ENCODE results near the gene ACY1.

The ACY1 gene

DNA sequence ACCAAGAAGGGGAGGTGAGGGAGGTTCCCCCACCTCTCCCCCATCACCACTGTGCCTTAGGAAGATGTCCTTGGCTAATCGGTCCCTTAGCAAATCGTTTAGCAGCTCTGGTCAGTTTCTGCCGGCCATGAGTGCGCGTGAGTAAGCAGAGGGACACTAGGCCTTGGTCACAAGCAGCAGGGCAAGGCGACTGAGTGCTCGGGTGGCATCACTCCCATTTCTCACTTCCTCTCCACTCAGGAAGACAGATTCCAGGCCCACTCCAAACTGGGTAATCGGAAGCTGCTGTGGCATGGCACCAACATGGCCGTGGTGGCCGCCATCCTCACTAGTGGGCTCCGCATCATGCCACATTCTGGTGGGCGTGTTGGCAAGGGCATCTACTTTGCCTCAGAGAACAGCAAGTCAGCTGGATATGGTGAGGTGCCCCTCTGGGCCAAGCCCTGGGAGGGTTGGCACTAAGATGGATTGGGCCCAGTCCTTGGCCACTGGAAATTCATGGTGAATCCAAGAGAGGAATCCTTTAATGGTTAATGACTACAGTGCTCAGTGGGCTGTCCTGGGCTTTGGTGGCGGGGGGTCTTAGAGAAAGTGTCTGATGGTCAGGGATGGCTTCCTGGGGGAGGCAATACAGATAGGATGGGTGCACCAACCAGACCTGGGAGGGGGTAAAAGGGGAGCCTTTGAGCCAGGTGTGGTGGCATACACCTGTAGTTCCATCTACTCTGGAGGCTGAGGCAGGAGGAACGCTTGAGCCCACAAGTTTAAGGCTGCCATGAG is 37.2 kb upstream of the ACY1 start:
- DNase-seq (ENCODE audit: low read depth, low spot score): no peak

DNA sequence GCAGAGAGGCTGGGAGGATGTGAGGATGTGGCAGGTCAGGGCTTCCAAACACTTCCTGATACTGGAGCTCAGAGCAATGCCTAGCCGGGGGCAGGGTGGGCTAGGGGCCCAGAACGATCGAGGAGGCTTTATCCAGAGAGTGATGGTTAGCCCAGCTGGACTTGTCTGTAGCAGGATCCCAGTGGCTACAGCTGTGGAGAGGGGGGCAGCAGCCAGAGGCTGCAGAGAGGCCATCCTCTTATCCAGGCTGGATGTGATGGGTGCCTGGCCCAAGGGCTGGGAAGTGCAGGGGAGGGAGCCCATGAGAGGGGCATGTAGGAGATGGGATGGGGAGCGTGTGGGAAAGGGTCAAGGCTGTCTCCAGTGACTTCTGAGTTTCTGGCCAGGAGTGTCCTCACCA is 36.5 kb upstream of the ACY1 start:
- DNase-seq (ENCODE audit: low read depth, low spot score): no peak

DNA sequence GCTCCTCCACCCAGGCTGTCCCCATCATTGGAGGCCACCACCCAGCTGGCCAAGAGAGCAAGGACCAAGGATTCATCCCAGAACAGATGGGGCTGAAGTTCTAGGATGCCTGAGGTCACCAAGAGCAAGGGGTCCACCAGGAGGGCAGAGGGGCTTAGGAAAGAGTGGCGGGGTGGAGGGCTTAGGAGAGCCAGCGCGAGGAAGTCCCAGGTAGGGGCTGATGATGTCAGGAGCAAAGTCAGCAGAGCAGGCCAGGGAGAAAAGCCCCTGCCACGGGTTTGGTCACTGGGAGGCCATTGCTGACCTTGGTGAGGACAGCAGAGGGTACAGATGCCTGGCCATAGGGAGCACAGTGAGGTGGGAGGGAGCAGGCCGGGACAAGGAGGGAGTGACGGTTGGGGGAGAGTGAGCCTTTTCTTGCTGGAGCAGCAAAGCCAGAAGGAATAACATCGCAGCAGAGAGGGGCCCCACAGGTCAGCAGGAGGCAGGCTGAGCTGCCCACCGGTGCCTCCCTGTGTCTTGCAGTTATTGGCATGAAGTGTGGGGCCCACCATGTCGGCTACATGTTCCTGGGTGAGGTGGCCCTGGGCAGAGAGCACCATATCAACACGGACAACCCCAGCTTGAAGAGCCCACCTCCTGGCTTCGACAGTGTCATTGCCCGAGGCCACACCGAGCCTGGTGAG is 36.0 kb upstream of the ACY1 start:
- DNase-seq (ENCODE audit: low read depth, low spot score): no peak

DNA sequence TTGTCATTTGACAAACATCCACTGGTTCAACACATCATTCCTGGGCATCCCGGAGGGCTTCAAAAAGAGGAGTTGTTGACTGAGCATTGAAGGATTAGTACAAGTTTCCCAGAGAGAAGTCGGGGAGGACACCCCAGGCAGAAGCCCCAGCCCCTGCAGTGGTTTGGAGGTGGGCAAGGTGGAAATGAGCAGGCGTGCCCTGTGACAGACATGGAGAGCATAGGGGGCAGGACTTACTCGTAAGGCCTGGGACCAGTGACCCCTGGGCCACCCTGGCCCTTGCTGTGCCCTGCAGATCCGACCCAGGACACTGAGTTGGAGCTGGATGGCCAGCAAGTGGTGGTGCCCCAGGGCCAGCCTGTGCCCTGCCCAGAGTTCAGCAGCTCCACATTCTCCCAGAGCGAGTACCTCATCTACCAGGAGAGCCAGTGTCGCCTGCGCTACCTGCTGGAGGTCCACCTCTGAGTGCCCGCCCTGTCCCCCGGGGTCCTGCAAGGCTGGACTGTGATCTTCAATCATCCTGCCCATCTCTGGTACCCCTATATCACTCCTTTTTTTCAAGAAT is 35.2 kb upstream of the ACY1 start:
- no peak for DNase-seq (ENCODE audit: low read depth, low spot score)

DNA sequence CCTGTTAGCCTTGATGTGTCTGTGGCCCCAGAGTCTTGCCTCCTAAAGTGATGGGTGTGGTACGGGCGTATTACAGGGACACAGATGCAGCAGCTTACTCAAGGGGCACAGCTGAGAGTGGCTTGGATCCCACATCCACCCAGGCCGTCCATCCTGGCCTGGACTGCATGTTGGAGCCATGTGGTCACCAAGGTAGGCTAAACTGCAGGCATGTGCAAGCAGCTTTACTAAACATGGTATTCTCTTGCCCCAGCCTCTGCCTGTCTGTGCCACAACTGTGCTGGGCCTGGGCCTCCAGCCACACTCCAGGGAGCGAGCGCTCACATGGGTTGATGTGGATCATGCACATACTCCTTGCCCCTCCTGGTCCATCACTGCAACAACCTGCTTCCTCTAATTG is 34.2 kb upstream of the ACY1 start:
- no peak for DNase-seq (ENCODE audit: low read depth, low spot score)

DNA sequence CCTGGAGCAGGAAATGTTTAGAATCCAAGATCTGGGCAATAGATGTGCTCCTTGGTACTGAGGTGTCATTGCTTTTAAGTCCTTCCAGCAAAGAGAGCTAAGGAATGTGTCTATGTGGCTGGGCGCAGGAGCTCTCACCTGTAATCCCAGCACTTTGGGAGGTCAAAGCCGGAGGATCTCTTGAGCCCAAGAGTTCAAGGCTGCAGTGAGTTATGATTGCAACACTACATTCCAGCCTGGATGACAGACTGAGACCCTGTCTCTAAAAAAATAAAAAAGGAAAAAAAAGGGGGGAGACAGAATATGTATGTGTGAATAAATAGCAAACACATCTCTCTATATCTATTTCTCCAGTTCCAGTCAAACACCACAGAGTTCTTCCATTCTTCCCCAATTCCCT is 32.4 kb upstream of the ACY1 start:
- no peak for DNase-seq (ENCODE audit: low read depth, low spot score)

DNA sequence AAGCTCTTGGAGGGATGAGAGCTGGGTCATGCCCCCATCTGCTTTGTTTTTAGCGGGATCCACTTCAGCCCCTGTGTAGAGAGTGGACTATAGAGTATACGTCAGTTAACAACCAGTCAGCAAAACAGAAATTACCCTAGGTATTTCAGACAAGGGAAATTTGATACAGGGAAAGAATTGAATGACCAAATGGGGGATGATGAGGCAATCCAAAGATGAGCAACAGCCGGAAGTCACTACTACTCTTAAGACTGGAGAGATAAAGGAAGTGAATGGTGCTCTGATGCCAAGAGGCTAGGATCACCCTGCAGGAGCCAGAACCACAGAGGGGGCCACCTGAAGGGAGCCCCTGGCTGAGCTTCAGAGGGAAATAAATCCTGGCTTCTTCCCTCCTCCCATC is 29.9 kb upstream of the ACY1 start:
- no peak for DNase-seq (ENCODE audit: low read depth, low spot score)

DNA sequence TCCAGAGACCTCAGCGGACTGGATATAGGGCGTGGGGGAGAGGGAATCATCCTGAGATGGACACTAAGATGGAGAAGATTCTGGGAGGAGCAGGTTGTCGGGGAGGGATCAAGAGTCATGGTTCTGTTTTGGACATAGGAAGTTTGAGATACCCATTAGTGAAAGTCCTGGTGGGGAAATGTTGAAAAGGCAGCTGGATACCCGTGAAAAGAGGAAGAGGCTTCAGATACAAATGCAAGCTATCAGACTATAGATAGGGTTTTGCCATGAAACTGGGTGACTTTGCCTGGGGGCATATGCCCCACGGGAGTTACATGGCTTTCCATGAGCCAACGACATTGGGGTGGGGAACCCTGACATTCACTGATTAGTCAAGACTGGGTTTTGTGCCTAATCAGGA is 29.2 kb upstream of the ACY1 start:
- no peak for DNase-seq (ENCODE audit: low read depth, low spot score)

DNA sequence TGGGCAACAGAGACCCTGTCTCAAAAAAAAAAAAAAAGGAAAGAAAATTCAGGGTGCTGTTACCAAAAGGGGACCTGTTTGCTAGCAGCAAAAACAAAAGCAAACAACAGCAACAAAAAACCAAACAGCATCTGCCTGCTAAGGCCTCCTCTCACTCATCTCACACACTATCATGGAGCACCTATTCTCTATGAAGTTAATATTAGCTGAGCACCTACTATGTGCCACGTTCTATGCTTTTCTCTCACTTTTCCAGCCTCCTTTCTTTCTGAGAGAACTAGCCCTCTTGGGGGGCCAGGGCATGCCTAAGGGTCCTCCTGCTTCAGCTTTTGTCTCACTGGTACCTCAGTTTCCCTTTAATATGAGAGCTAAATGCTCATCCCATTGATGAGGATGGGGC is 28.6 kb upstream of the ACY1 start:
- no peak for DNase-seq (ENCODE audit: low read depth, low spot score)

DNA sequence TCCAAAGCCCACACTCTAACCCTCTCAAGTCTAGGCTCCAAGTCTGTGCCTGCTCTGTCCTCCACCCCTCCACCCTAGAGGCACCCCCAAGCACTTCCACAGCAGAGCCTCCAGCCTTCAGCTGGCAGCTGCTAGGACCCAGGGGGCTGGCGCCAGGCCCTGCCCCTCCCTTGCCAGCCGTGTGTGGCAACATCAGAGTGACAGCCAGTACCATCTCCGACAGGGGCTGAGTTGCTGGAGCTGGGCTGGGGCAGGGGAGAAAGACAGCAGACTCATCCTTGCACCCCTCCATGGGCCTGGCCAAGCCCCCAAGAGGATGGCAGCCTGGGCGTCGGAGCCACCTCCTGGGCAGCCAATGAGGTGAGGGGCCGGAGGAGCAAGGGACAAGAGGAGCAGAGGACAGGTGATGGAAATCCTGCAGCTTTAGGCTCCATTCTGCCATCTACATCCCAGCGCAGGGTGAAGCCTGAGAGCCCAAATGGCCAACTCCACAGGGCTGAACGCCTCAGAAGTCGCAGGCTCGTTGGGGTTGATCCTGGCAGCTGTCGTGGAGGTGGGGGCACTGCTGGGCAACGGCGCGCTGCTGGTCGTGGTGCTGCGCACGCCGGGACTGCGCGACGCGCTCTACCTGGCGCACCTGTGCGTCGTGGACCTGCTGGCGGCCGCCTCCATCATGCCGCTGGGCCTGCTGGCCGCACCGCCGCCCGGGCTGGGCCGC is 28.0 kb upstream of the ACY1 start, which contains the start of gene GPR62:
Gene GPR62 (plus strand): TSS at position 207 of the 718 bp plus-strand sequence. CDS start 272 bp downstream, at position 479.
- DNase-seq (ENCODE audit: low read depth, low spot score): no peak

DNA sequence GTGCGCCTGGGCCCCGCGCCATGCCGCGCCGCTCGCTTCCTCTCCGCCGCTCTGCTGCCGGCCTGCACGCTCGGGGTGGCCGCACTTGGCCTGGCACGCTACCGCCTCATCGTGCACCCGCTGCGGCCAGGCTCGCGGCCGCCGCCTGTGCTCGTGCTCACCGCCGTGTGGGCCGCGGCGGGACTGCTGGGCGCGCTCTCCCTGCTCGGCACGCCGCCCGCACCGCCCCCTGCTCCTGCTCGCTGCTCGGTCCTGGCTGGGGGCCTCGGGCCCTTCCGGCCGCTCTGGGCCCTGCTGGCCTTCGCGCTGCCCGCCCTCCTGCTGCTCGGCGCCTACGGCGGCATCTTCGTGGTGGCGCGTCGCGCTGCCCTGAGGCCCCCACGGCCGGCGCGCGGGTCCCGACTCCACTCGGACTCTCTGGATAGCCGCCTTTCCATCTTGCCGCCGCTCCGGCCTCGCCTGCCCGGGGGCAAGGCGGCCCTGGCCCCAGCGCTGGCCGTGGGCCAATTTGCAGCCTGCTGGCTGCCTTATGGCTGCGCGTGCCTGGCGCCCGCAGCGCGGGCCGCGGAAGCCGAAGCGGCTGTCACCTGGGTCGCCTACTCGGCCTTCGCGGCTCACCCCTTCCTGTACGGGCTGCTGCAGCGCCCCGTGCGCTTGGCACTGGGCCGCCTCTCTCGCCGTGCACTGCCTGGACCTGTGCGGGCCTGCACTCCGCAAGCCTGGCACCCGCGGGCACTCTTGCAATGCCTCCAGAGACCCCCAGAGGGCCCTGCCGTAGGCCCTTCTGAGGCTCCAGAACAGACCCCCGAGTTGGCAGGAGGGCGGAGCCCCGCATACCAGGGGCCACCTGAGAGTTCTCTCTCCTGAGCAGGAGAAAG is 27.2 kb upstream of the ACY1 start:
- DNase-seq (ENCODE audit: low read depth, low spot score): no peak

DNA sequence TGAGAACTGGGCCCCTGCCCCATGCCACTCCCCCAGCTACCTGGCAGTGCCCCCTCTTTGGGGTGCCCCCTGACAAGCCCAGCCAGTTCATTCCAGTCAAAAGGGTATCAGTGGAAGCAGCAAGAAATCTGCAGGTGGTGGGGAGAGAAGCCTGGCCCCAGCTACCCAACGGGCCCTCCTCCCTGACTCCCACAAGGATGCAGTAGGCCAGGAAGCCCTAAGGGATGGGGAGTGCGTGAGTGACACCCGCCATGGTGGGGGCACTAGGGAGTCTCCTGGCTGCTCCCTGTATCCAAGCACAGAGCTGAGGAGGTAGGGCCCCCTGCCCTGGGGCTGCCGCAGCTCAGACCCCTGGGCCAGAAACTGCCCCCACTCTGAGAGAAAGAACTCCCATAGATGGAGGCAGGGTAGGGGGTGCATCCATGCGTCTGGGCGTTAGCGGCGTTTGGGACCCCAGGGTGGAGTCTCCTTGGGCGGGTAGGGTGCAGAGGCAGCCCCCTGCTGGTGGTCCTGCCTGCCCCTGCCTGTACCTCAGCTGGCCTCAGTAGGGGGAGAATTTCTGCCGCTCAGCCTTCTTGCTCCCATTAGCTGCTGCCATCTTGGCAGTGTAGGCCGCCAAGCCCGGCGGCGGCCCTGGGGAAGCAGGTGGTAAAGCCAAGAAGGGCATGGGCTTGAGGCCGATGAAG is 25.7 kb upstream of the ACY1 start:
- no peak for DNase-seq (ENCODE audit: low read depth, low spot score)

DNA sequence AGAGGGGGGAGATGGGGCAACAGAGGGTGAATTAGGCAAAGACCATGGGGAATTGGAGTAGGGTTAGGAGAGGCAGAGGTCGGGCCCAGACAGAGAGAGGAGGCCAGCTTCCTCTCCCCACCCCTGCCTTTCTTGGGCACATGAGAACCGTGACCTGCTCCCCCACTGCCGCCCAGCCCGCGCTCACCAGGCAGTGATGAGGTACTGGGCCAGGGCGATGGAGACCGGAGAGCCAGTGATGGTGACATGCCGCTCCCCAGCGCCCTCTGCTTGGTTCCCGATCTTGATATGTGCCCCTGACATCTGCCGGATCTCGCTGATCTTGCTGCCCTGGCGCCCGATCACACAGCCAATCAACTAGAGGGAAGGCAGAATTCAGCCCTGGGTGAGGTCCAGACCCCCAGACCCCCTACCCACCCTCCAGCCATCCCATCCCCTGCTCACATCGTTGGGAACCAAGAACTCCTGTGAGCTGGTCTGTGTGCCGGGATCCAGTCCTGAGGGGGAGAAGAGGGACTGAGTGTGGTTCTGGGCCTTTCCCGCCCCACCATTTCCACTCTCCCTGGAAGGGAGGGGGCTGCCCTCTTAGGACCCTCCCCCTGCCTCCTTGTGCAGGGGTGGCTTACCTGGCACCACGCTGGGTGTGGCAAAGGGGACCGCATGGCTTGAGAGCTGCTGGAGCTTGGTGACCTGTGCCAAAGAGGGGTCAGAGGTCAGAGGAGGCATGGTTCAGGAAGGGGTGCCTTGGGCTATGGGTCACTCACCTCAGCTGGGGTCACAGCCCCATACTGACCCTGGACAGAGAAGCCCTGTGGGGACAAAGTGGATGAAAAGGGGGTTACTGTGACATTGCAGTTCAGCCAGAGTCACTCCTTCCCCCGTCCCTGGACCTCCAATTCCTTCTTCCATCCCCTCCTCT is 24.5 kb upstream of the ACY1 start:
- DNase-seq (ENCODE audit: low read depth, low spot score): no peak

DNA sequence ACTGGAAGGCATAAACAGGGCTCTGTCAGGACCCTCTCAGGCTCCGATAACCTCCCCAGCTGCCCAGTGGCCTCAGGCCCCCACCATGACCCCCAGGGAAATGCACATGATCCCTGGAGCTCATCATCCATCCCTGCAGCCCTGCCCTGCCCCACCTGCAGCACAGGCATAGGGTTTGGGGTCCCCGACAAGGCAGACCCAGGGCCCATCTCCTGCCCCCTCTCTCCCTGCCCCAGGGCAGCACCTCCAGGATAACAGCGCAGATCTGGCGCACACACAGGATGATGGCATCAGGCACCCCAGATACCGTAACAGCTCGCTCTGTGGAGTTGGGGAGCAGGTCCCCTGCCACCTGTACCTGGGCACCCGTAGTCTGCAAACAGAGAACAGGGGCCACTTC is 23.7 kb upstream of the ACY1 start:
- DNase-seq (ENCODE audit: low read depth, low spot score): no peak

DNA sequence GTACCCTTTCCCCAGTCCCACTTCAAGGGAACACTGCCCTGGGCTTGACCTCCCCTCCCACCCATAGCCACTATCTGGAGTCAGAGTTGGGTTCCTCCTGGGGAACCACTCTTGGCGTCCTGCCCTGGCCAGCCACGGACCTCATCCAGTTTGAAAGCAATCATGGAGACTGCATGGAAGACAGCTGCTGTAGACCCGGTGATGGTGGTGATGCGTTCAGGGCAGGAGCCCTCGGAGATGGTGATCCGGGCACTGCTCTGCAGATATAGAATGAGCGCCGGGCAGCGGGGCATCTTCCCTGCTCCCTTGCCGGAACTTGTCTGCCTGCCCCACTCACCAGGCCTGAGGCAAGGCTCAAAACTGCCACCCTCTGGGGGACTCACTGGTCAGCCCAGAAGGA is 22.9 kb upstream of the ACY1 start:
- DNase-seq (ENCODE audit: low read depth, low spot score): no peak

DNA sequence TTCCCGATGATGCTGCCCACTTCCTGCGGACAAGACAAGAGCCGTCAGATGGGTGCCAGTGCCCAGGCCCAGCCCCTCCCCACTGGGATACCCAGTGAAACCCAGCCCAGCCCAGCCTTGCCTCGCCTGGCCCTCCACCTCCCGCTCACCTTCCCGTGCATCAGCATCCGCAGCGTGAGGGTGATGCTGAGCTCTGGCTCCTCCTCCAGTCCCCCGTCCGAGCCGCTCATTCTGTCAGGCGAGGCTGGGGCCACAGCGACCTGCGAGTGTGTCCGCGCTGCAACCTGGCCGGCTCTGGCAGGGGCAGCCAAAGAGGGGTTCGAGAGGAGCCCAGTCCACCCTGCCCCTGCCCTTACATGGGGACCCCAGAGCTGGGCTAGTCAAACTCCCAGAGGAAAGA is 22.3 kb upstream of the ACY1 start:
- no peak for DNase-seq (ENCODE audit: low read depth, low spot score)

DNA sequence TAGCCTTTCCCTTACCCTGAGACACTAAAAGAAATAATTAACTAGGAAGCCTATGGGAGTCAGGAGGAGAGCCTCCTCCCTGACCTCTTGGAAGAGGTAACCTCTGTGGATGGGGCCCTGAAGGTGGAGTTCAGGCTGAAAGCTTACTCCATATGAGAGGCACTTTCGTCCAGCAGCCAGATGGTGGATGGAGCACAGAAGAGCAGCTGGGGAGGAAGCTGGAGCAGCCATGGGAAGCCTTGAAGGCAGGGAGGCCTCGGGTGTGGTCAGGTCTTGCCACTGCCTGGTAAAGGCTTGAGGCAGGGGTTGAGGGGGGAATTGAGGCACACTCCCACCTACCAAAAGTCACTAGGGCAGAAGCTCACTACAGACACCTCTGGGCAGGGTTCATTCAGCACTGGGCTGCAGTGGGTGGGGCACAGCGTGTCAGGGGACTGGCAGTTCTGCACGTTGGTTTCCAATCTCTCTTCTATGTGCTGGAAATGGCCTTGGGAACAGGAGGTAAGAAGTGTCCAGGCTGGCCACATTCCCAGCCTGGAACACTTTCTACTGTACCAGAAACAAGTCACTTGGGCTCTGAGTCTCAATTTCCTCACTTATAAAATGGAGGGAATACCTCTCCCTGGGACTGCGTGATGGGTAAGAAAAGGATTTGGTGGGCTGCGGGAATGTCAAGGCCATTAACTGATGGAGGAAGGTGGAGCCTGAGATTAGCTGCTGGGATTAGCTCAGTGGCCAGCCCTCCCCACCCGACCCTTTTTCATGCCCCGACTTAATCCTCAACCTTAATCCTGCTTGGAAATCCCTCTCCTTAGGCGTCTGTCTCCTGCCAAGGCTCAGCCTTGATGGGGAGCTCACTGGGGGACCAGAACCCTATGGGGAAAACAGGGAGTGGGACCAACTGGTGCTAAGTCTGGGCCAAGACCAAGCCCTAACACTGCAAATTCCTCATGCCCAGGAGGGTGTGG is 21.4 kb upstream of the ACY1 start:
- no peak for DNase-seq (ENCODE audit: low read depth, low spot score)

DNA sequence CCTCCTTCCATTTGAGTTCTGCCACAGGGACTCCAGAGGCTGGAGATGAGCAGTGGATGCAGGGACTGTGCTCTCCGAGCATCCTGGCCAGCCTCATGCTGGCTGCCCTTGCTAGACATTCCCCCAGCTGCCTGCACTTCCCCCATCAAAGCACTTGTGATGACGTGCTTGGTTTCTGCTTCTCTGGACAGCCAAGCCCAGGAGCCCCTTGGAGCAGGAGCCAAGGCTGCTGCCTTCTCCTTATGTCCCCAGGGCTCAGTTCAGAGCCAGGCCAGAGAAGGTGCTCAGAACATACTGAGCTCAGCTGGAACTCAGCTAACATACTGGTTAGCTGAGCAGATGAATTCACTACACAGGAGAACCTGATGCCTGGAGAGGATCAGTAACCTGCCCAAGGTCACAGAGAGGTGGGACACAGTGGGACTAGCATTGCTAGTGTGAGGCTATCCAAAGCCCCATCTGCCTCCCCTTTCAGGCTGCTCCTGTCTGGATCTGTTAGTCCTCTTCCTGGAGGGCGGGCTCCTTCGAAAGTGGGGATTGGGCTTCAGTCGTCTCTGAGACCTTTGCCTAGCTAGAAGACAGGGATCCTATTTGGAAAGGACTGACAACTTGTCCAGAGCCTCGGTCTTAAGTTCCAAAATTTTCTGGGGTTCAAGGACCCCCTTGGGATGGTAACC is 20.3 kb upstream of the ACY1 start:
- no peak for DNase-seq (ENCODE audit: low read depth, low spot score)
